Measurements from ENCODE around the gene TFCP2L1. TPM values are rescaled to one million over a fixed set of nuclear protein-coding genes. Genes with fewer than 3 reads are reported as not detected.

TFCP2L1 gene
- total and polyA plus RNA-seq, 2 of the 4 experiments (the other 2 are of a cell fraction) = not detected

DNA sequence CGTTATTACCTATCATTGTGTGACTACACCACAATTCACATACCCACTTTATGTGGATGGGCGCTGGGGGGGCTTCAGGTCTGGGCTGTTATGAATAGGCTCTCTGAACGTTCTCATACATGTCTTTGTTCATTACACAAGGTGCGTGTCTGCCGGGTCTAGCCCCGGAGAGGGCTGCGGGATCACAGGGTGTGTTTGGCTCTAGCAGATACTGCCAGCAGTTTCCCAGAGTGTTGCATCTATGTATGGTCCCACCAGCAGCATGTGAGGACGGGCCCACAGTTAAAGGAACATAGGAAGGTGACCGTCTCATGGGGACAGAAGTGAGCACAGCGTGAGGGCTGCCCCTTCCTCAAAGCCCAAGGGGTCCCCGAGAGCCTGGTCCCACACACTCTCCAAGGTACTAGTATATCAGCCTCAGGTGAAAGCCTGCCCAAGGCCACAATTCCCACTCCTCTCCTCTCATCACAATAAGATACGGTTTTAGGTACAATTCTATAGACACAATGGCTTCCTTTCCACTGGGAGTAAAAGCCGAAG lies 48.8 kb downstream of the TFCP2L1 start:
- no TSS peak for BruUV-seq (replicated peaks)

More for the DNA sequence above, 48.8 kb downstream of the TFCP2L1 start:
- H2AK9ac ChIP-seq (replicated peaks; ENCODE audit: low read depth, low read length, poor library complexity) = no peak overlapping the region
- TF ChIP-seq CTCF (conservative IDR thresholded peaks at IDR 0.05; ENCODE audit: low read depth, low read length) (no peak), BHLHE40 (IDR thresholded peaks at IDR 0.05; ENCODE audit: low read depth, low read length) (no peak), MAFK (IDR thresholded peaks at IDR 0.05; ENCODE audit: low read depth, low read length) (no peak), SMC3 (IDR thresholded peaks at IDR 0.05; ENCODE audit: low read depth, low read length) (no peak), NFE2L2 (IDR thresholded peaks at IDR 0.05; ENCODE audit: low read depth, low read length) (no peak), FOS (IDR thresholded peaks at IDR 0.05; ENCODE audit: low read depth, low read length) (no peak), CEBPB (IDR thresholded peaks at IDR 0.05; ENCODE audit: low read depth, low read length) (no peak), RCOR1 (IDR thresholded peaks at IDR 0.05; ENCODE audit: insufficient replicate concordance, low read length) (no peak)
- TF ChIP-seq, protein P1, sequence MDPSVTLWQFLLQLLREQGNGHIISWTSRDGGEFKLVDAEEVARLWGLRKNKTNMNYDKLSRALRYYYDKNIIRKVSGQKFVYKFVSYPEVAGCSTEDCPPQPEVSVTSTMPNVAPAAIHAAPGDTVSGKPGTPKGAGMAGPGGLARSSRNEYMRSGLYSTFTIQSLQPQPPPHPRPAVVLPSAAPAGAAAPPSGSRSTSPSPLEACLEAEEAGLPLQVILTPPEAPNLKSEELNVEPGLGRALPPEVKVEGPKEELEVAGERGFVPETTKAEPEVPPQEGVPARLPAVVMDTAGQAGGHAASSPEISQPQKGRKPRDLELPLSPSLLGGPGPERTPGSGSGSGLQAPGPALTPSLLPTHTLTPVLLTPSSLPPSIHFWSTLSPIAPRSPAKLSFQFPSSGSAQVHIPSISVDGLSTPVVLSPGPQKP (IDR thresholded peaks at IDR 0.05; ENCODE audit: borderline replicate concordance, low read depth, low read length) = no peak
- no peaks in the 10 kb centered on the region for H4K20me1 ChIP-seq (ENCODE audit: insufficient read depth, low read length)
- no peak overlapping the region for H2BK120ac ChIP-seq (ENCODE audit: low read depth, low read length)
- no peaks in the 10 kb centered on the region for H3K9me3 ChIP-seq (ENCODE audit: control insufficient read depth, insufficient read depth, low read length)
- H4K8ac ChIP-seq (ENCODE audit: low read depth in 2 of 2, low read length in 2 of 2) = no peak overlapping the region
- no peak overlapping the region for H3K4me2 ChIP-seq (ENCODE audit: low read depth, low read length)
- no peak overlapping the region for H3K56ac ChIP-seq (ENCODE audit: extremely low read depth, insufficient read depth, low read length)
- H3K4ac ChIP-seq (ENCODE audit: low read depth, low read length) = no peak overlapping the region
- H3K23ac ChIP-seq (ENCODE audit: low read depth, low read length) = no peak overlapping the region
- H2AFZ ChIP-seq (replicated peaks; ENCODE audit: low read length, poor library complexity) = no peak overlapping the region
- H3K79me1 ChIP-seq (ENCODE audit: low read depth in 1 of 2, low read length in 2 of 2) = no peaks in the 10 kb centered on the region
- H2BK20ac ChIP-seq (ENCODE audit: low read depth, low read length) = no peak overlapping the region
- no peak overlapping the region for H3K14ac ChIP-seq (replicated peaks; ENCODE audit: low read depth, low read length)
- H3K9ac ChIP-seq (ENCODE audit: low read depth, low read length) = no peak overlapping the region
- peaks cover 51% of the 10 kb centered on the region for H3K27me3 ChIP-seq (ENCODE audit: control insufficient read depth, insufficient read depth, low read length)
- in situ Hi-C loops (cut with MboI; ENCODE audit: low sequenced_read_pairs) (no loop called here), dilution Hi-C loops (cut with HindIII; ENCODE audit: low sequenced_read_pairs, unreplicated experiment) (no loop called here), intact Hi-C loops (cut with micrococcal nuclease) (no loop called here)
- no peaks in the 10 kb centered on the region for H3K4me1 ChIP-seq (ENCODE audit: control insufficient read depth, insufficient read depth, low read length)
- no peak overlapping the region for H3K27ac ChIP-seq (ENCODE audit: insufficient read depth, low read length)
- no peak overlapping the region for H2BK5ac ChIP-seq (ENCODE audit: low read depth, low read length, poor library complexity, severe bottlenecking)
- H3K9me1 ChIP-seq (ENCODE audit: insufficient read depth, low read length) = no peaks in the 10 kb centered on the region
- no peak overlapping the region for H3K4me3 ChIP-seq (ENCODE audit: insufficient read depth, low read depth, low read length)
- WGBS, 2 experiments (ENCODE audit: extremely low coverage in 2 of 2, insufficient read length in 1 of 2) = 80% methylated on average over 6 of the region's 13 CpGs; no CpG with 5 or more reads in 1 of the 2 experiments
- no peak overlapping the region for H4K5ac ChIP-seq (ENCODE audit: low read depth, low read length)
- ATAC-seq (ENCODE audit: low read depth) (no peak), DNase-seq (no peak)
- no peak overlapping the region for H3K18ac ChIP-seq (ENCODE audit: low read depth, low read length)
- no peaks in the 10 kb centered on the region for H3K36me3 ChIP-seq (ENCODE audit: control insufficient read depth, insufficient read depth, low read length)
- CTCF ChIA-PET = no interaction called here
- no peak overlapping the region for H4K91ac ChIP-seq (ENCODE audit: insufficient read depth, low read depth, low read length)
- POLR2A ChIA-PET (ENCODE audit: unreplicated experiment) = no interaction called here
- H2BK15ac ChIP-seq (ENCODE audit: low read depth, low read length) = no peak overlapping the region
- H2AK5ac ChIP-seq (ENCODE audit: low read depth, low read length) = no peak overlapping the region
